H9 (cell line): ENCODE measurements around the gene ELFN1. TPM values are rescaled to one million over a fixed set of nuclear protein-coding genes. Genes with fewer than 3 reads are reported as not detected.

Experiments used
- DNase-seq: peaks from one replicate; pipeline ENCODE4 v3.0.0-alpha.2; 2017
- H2AFZ ChIP-seq: one replicate; pipeline ENCODE4 v1.6.1; 2013; ENCODE audit warnings: mild to moderate bottlenecking, low read length, control low read depth, moderate library complexity
- H2AK5ac ChIP-seq: 2 replicates; pipeline ENCODE4 v1.6.1; 2013; ENCODE audit warnings: low read length, control low read depth, mixed read lengths; ENCODE audit not compliant: insufficient read length
- H2BK120ac ChIP-seq: one replicate; pipeline ENCODE4 v1.6.1; 2013; ENCODE audit warnings: low read depth, mild to moderate bottlenecking, low read length, control low read depth, inconsistent platforms; ENCODE audit not compliant: poor library complexity, severe bottlenecking
- H2BK12ac ChIP-seq: 2 replicates; pipeline ENCODE4 v1.6.1; 2013; ENCODE audit warnings: low read length, control low read depth, mixed read lengths, low read depth; ENCODE audit not compliant: insufficient read length
- H2BK15ac ChIP-seq: 2 replicates; pipeline ENCODE4 v1.6.1; 2013; ENCODE audit warnings: low read depth, low read length, control low read depth
- H2BK20ac ChIP-seq: one replicate; pipeline ENCODE4 v1.6.1; 2013; ENCODE audit warnings: low read depth, mild to moderate bottlenecking, low read length, control low read depth, inconsistent platforms; ENCODE audit not compliant: poor library complexity, severe bottlenecking
- H2BK5ac ChIP-seq: 2 replicates; pipeline ENCODE4 v1.6.1; 2013; ENCODE audit warnings: low read length, control low read depth, mixed read lengths; ENCODE audit not compliant: insufficient read length
- H3K14ac ChIP-seq: 2 replicates; pipeline ENCODE4 v1.6.1; 2013; ENCODE audit warnings: low read length, control low read depth; ENCODE audit not compliant: insufficient read depth
- H3K18ac ChIP-seq: 2 replicates; pipeline ENCODE4 v1.6.1; 2013; ENCODE audit warnings: low read depth, mild to moderate bottlenecking, mixed read lengths, low read length, control low read depth; ENCODE audit not compliant: insufficient read length
- H3K23ac ChIP-seq: 2 replicates; pipeline ENCODE4 v1.6.1; 2013; ENCODE audit warnings: low read length, control low read depth, mixed read lengths, low read depth; ENCODE audit not compliant: insufficient read length
- H3K23me2 ChIP-seq: 2 replicates; pipeline ENCODE4 v1.6.1; 2013; ENCODE audit warnings: low read depth, mild to moderate bottlenecking, mixed read lengths, low read length, control low read depth; ENCODE audit not compliant: insufficient read length, poor library complexity, severe bottlenecking
- H3K27ac ChIP-seq: 2 replicates; pipeline ENCODE4 v1.5.1; 2013; ENCODE audit warnings: low read length, control low read depth, mixed read lengths, low read depth; ENCODE audit not compliant: insufficient read length
- H3K27me3 ChIP-seq: 2 replicates; pipeline ENCODE4 v1.6.1; 2013; ENCODE audit warnings: low read length, control low read depth, inconsistent platforms; ENCODE audit not compliant: insufficient read depth
- H3K4ac ChIP-seq: 2 replicates; pipeline ENCODE4 v1.6.1; 2013; ENCODE audit warnings: low read depth, mild to moderate bottlenecking, control low read depth, inconsistent platforms, low read length, moderate library complexity
- H3K4me1 ChIP-seq: 2 replicates; pipeline ENCODE4 v1.6.1; 2013; ENCODE audit warnings: low read length, control low read depth, inconsistent platforms; ENCODE audit not compliant: insufficient read depth
- H3K4me2 ChIP-seq: 2 replicates; pipeline ENCODE4 v1.6.1; 2013; ENCODE audit warnings: low read length, control low read depth, mixed read lengths; ENCODE audit not compliant: insufficient read length, insufficient read depth
- H3K56ac ChIP-seq: 2 replicates; pipeline ENCODE4 v1.6.1; 2013; ENCODE audit warnings: low read depth, mild to moderate bottlenecking, mixed read lengths, low read length, control low read depth; ENCODE audit not compliant: insufficient read length
- H3K79me1 ChIP-seq: 2 replicates; pipeline ENCODE4 v1.6.1; 2013; ENCODE audit warnings: low read depth, mild to moderate bottlenecking, moderate library complexity, low read length, control low read depth, inconsistent platforms; ENCODE audit not compliant: insufficient read depth, poor library complexity, severe bottlenecking
- H3K79me2 ChIP-seq: 2 replicates; pipeline ENCODE4 v1.6.1; 2013; ENCODE audit warnings: low read length, control low read depth, inconsistent platforms; ENCODE audit not compliant: insufficient read depth
- H3K9ac ChIP-seq: 2 replicates; pipeline ENCODE4 v1.6.1; 2013; ENCODE audit warnings: low read length, control low read depth, mixed read lengths; ENCODE audit not compliant: insufficient read length; ENCODE audit errors: extremely low read depth
- H3K9me3 ChIP-seq: one replicate; pipeline ENCODE4 v1.6.1; 2013; ENCODE audit warnings: low read depth, low read length, inconsistent platforms; ENCODE audit not compliant: control insufficient read depth
- H3T11ph ChIP-seq: one replicate; pipeline ENCODE4 v1.6.1; 2013; ENCODE audit warnings: mild to moderate bottlenecking, low read length, control low read depth, inconsistent platforms
- H4K20me1 ChIP-seq: one replicate; pipeline ENCODE4 v1.6.1; 2013; ENCODE audit not compliant: control insufficient read depth, insufficient read length, insufficient read depth
- H4K5ac ChIP-seq: 2 replicates; pipeline ENCODE4 v1.6.1; 2013; ENCODE audit warnings: low read depth, mild to moderate bottlenecking, mixed read lengths, low read length, control low read depth; ENCODE audit not compliant: insufficient read length
- H4K8ac ChIP-seq: replicated peaks from 2 replicates; pipeline ENCODE4 v1.6.1; 2013; ENCODE audit warnings: low read length, control low read depth, mixed read lengths, low read depth; ENCODE audit not compliant: insufficient read length
- H4K91ac ChIP-seq: 2 replicates; pipeline ENCODE4 v1.6.1; 2013; ENCODE audit warnings: low read depth, mild to moderate bottlenecking, moderate library complexity, mixed read lengths, low read length, control low read depth; ENCODE audit not compliant: insufficient read length
- H3K27ac Mint-ChIP-seq, 3 experiments: 2 replicates in 2 of 3; 3 replicates in 1 of 3; pipeline ENCODE4 v1.8.0; 2020 to 2021; ENCODE audit warnings: mixed read lengths in 3 of 3, mild to moderate bottlenecking in 1 of 3, moderate library complexity in 1 of 3
- H3K27me3 Mint-ChIP-seq: 2 replicates; pipeline ENCODE4 v1.8.0; 2021; ENCODE audit warnings: low read depth, mild to moderate bottlenecking, moderate library complexity, mixed read lengths
- H3K36me3 Mint-ChIP-seq, 3 experiments: 2 replicates in 2 of 3; 3 replicates in 1 of 3; pipeline ENCODE4 v1.8.0; 2020 to 2021; ENCODE audit warnings: low read depth in 3 of 3, mixed read lengths in 3 of 3; ENCODE audit not compliant: insufficient read depth in 1 of 3
- H3K4me1 Mint-ChIP-seq, 2 experiments: 2 replicates each; pipeline ENCODE4 v1.8.0; 2020; ENCODE audit warnings: mixed read lengths in 2 of 2
- H3K4me3 Mint-ChIP-seq, 2 experiments: 2 replicates in 1 of 2; 3 replicates in 1 of 2; pipeline ENCODE4 v1.8.0; 2020 to 2021; ENCODE audit warnings: mild to moderate bottlenecking in 2 of 2, mixed read lengths in 2 of 2, moderate library complexity in 1 of 2
- H3K9me3 Mint-ChIP-seq, 2 experiments: 2 replicates in 1 of 2; 3 replicates in 1 of 2; pipeline ENCODE4 v1.8.0; 2020; ENCODE audit warnings: mild to moderate bottlenecking in 2 of 2, mixed read lengths in 2 of 2, moderate library complexity in 1 of 2
- CTCF ChIP-seq: fragments of 200-600 bp; sonication (generic); conservative IDR thresholded peaks from 3 replicates; pipeline ENCODE4 v1.8.0; 2021; ENCODE audit warnings: antibody characterized with exemption, mild to moderate bottlenecking
- WGBS: extraction: QIAGEN DNeasy Blood & Tissue Kit; methylation state at CpG from one replicate; pipeline ENCODE4 v1.1.7; 2013; ENCODE audit warnings: missing lambda C conversion rate, low lambda C conversion rate, mixed read lengths; ENCODE audit not compliant: insufficient read length; ENCODE audit errors: extremely low coverage; 5-methylcytosine and 5-hydroxymethylcytosine counted together
- total RNA-seq: library from RNA; stranded (reverse); gene quantifications from 2 replicates; pipeline ENCODE4 v1.2.1, GENCODE V29; 2021

Gene ELFN1
- total RNA-seq, 1 experiment from 2014 or later = 3.7 TPM

GRCh38 chr7:1621718-1622117 is 48.4 kb upstream of the ELFN1 start:
- Histone ChIP-seq H3K27ac (no peak overlapping the region), H2BK12ac (no peak overlapping the region), H2AK5ac (no peak overlapping the region), H3K14ac (no peak overlapping the region), H4K8ac (no peak overlapping the region), H3K4me2 (no peak overlapping the region), H2BK5ac (no peak overlapping the region), H3K18ac (no peak overlapping the region), H3K9ac (no peak overlapping the region), H4K5ac (no peak overlapping the region), H2AFZ (no peak overlapping the region), H3K79me2 (no peaks in the 10 kb centered on the region), H2BK15ac (no peak overlapping the region), H3K56ac (no peak overlapping the region), H3K9me3 (no peaks in the 10 kb centered on the region), H3K23me2 (no peaks in the 10 kb centered on the region), H4K20me1 (no peaks in the 10 kb centered on the region), H3K4ac (no peak overlapping the region), H2BK20ac (no peak overlapping the region), H3T11ph (no peak overlapping the region), H3K79me1 (no peaks in the 10 kb centered on the region), H2BK120ac (no peak overlapping the region), H3K4me1 (no peaks in the 10 kb centered on the region), H4K91ac (no peak overlapping the region), H3K23ac (no peak overlapping the region), H3K27me3 (no peaks in the 10 kb centered on the region)
- peaks cover 4 to 7% of the 10 kb centered on the region in 2 experiments; a peak in 3 of 5 replicates for H3K9me3 Mint-ChIP-seq
- WGBS = no CpG with 5 or more reads among the region's 13 CpGs
- no peak overlapping the region for H3K4me3 Mint-ChIP-seq
- peaks cover 0 to 9% of the 10 kb centered on the region in 2 experiments; a peak in 1 of 4 replicates for H3K4me1 Mint-ChIP-seq
- H3K36me3 Mint-ChIP-seq = no peaks in the 10 kb centered on the region
- DNase-seq = no peak
- no peak for TF ChIP-seq CTCF
- H3K27me3 Mint-ChIP-seq = peaks cover 2% of the 10 kb centered on the region; the same call in 1 of the 2 replicates
- no peak overlapping the region; a peak in 1 of 7 replicates for H3K27ac Mint-ChIP-seq
